DMS153 (cell line): ENCODE measurements around the gene BACH1.

Experiments used
- DNase-seq: peaks from one replicate; lab custom pipeline; 2025; lab: John Stamatoyannopoulos, UW

BACH1 gene

GRCh38 chr21:29315131-29315749 is 16.5 kb downstream of the BACH1 start:
- no peak for DNase-seq

DNA sequence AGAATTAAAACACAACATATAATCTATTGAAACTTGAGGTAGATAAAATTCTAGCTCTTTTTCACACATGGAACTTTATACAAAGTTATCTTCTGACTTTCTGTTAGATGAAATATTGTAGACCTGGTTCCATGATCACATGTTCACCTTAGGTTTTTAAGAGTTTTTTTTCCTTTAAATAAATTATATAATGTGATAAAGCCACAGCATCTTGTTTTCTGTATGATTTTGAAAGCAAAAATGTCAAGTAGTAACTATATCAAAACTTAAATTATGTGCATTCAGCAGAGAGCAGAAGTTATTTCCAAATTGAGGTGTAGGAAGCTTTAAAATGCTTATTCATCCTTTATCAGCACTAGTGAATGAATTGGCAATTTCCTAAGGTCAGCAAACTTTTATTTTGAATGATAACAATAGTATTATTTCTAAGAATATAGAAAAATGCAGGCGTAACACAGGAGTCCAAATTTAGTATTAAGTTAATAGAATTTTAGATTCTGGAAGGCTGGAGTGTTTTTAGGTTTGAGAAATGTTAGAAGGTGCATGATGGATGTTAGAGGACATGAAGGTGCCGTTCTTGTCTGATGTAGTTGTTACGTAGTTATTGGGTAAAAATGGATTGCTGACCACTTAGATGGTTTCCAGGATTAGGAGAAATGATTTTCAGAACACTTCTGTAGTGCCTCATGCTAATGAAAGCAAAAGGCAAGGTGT is 17.5 kb downstream of the BACH1 start:
- no peak for DNase-seq

- no peak for DNase-seq
Measured at GRCh38 chr21:29316806-29317205, 18.1 kb downstream of the BACH1 start.

- DNase-seq = no peak
Measured at GRCh38 chr21:29318354-29318753, 19.6 kb downstream of the BACH1 start.

GRCh38 chr21:29320031-29320430 is 21.3 kb downstream of the BACH1 start:
- no peak for DNase-seq

DNA sequence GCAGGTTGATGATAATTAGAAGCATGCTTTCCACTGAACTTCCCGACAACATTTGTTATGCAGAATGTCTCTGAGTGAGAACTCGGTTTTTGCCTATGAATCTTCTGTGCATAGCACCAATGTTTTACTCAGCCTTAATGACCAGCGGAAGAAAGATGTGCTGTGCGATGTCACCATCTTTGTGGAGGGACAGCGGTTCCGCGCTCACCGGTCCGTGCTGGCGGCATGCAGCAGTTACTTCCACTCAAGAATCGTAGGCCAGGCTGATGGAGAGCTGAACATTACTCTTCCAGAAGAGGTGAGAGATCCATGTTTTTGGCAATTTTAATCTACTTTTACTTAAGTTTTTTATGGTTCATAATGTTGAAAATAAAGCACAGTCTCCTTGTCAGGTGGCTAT is 22.5 kb downstream of the BACH1 start:
- DNase-seq = no peak

DNA sequence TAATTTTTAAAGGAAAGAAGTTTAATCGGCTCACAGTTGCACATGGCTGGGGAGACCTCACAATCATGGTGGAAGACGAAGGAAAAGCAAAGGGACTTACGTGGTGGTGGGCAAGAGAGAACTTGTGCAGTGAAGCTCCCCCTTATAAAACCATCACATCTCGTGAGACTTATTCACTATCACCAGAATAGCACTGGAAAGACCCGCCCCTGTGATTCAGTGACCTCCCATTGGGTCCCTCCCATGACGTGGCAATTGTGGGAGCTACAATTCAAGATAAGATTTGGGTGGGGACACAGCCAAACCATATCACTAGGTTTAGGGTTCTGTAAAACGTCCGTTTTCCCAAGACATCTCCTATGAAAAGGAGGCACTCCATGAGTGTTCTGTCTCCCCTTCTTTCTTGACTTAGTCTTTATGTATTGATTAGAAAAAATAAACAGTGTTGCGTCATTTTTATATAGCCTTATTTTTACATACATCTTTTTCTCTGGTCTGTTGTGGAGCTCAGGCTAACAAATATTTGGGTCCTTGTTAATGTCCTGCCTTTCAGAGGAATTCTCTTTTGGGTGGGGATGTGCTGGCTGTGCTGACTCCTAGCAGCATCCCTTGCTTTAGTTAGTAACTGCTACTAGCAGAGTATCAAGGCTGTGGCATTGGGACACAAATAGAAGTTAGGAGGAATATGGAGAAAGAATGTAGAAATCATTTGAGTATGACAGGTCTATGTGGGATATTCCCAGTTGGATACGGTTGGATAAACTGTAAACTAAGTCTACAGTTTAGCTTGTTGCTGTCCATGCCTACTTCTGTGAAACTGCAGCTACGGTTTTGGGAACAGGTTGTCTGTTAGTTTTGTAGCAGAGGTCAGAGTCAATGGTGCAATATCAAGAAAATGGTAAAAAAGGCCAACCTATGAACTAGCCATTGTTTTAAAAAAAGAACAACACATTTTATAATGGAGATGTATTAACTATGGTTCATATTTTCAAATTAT is 23.5 kb downstream of the BACH1 start:
- DNase-seq = no peak

GRCh38 chr21:29323189-29323588 is 24.5 kb downstream of the BACH1 start:
- no peak for DNase-seq

DNA sequence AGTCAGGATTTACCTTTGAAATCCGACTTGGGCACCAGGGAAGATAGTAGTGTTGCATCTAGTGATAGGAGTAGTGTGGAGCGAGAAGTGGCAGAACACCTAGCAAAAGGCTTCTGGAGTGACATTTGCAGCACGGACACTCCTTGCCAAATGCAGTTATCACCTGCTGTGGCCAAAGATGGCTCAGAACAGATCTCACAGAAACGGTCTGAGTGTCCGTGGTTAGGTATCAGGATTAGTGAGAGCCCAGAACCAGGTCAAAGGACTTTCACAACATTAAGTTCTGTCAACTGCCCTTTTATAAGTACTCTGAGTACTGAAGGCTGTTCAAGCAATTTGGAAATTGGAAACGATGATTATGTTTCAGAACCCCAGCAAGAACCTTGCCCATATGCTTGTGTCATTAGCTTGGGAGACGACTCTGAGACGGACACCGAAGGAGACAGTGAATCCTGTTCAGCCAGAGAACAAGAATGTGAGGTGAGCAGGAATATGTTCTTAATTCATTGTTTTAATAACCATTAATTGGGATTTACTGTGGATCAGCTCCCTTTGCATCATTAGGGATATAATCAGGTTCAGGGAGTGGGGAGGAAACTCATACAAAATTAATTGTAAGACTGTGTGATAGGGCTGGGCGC is 28.3 kb downstream of the BACH1 start:
- no peak for DNase-seq

DNA sequence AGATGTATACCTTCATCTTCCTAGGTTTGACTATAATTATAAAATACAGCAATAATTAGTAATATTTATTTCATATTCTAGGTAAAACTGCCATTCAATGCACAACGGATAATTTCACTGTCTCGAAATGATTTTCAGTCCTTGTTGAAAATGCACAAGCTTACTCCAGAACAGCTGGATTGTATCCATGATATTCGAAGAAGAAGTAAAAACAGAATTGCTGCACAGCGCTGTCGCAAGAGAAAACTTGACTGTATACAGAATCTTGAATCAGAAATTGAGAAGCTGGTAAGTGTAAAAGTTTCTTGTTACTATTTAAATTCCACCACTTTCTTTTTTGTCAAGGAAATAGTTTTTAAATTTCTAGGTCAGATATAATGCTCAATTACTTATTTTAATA is 30.7 kb downstream of the BACH1 start:
- no peak for DNase-seq

DNA sequence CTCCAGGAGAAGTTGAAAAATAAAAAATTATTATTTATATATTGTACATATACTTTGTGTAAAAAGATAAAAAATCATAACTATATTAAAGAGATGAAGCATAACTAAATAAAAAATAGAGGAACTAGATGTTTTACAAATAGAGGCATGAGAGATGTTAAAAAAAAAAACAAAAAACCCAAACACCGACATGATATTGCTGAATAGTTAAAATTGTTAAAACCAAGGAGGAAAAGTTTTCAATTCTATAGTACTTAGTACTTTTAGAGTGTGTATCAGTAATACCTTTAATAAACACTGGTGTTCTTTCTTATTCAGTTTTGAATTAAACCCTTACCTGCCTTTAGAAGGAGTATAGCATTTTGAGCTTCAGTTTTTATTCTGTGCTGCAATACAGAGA is 32.1 kb downstream of the BACH1 start:
- DNase-seq = no peak

GRCh38 chr21:29332461-29333362 is 34.0 kb downstream of the BACH1 start:
- DNase-seq = no peak

GRCh38 chr21:29333406-29333805 is 34.7 kb downstream of the BACH1 start:
- no peak for DNase-seq

DNA sequence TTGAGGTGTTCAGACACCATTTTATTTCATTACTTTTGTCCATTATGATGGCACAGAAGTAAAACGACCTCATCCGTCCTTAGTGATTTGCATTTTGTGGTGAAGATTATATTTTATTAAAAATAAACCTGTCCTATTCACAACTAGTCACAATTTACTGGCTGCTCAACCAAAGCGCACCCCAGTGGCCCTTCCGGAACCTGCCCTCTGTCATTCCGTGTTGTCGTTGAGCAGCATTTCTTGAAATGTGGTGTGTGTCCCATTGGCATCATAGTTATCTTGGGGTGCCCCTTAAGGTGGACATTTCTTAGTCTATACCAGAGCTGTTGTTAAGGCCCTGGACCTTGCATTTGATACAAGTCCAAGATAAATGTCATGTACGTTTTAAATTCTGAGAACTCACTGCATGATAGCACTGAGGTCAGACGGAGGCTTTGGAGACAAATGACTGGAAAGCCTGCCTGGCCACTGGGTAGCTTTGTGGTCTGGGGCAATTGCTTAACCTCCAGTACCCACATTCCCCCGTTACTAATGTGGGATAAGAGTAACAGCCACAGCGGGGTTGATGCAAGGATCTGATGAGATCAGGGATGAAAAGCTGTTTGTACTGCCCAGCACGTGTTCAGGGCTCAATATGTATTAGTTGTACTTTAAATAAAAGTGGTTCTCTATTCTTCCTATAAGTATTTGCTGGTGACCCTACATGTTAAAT is 36.2 kb downstream of the BACH1 start:
- DNase-seq = no peak

- DNase-seq = no peak
Measured at GRCh38 chr21:29335720-29336119, 37.0 kb downstream of the BACH1 start.

GRCh38 chr21:29338256-29338655 is 39.5 kb downstream of the BACH1 start:
- no peak for DNase-seq

GRCh38 chr21:29340228-29340627 is 41.5 kb downstream of the BACH1 start:
- DNase-seq = no peak

DNA sequence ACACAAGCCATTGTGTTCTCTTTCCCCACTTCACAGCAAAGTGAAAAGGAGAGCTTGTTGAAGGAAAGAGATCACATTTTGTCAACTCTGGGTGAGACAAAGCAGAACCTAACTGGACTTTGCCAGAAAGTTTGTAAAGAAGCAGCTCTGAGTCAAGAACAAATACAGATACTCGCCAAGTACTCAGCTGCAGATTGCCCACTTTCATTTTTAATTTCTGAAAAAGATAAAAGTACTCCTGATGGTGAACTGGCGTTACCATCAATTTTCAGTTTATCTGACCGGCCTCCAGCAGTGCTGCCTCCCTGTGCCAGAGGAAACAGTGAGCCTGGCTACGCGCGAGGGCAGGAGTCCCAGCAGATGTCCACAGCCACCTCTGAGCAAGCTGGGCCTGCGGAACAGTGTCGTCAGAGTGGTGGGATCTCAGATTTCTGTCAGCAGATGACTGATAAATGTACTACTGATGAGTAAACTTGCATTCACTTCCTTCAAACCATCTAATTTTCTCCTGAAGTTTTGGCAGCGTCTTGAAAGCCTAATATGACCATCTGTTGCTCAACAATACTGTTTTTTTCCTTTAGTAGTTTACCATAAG is 43.7 kb downstream of the BACH1 start:
- no peak for DNase-seq

GRCh38 chr21:29343519-29343918 is 44.8 kb downstream of the BACH1 start:
- no peak for DNase-seq

DNA sequence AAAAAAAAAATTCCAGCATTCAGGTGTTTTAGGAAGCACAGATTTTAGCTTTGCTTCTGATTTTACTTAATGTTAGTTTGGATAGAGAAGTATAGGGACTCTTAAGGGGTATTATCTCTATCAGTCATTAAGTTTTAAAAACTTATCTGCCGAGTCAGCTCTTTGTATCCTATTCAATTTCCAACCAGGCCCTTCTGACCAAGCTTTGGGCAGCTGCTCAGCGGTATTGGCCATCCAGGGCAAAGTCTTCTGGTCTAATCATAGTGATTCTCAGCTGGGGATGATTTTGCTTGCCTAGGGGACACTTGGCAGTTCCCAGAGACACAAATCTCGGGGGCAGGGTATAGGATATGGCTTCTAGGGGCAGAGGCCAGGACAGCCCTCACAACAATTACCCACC is 47.6 kb downstream of the BACH1 start:
- no peak for DNase-seq
